Eye (tissue), 1 donor: ENCODE results near the gene PARD3.

ENCODE experiments used
- DNase-seq: peaks from one replicate; pipeline ENCODE4 v3.0.0-alpha.2; 2015

The PARD3 gene

GRCh38 chr10:34558093-34558583 lies 257.0 kb downstream of the PARD3 start:
- no peak for DNase-seq

- DNase-seq = no peak
Measured at GRCh38 chr10:34557173-34557572, 257.9 kb downstream of the PARD3 start.

- no peak for DNase-seq
Measured at GRCh38 chr10:34555653-34556052, 259.4 kb downstream of the PARD3 start.

GRCh38 chr10:34553747-34554146 lies 261.3 kb downstream of the PARD3 start:
- no peak for DNase-seq

GRCh38 chr10:34551295-34551694 lies 263.8 kb downstream of the PARD3 start:
- DNase-seq = no peak

- no peak for DNase-seq
Measured at GRCh38 chr10:34549953-34550352, 265.1 kb downstream of the PARD3 start.

- no peak for DNase-seq
Measured at GRCh38 chr10:34549001-34549400, 266.1 kb downstream of the PARD3 start.

- DNase-seq = no peak
Measured at GRCh38 chr10:34548466-34548865, 266.6 kb downstream of the PARD3 start.

GRCh38 chr10:34547695-34548094 lies 267.4 kb downstream of the PARD3 start:
- no peak for DNase-seq

- peak; percentile 30 for DNase-seq
Measured at GRCh38 chr10:34547291-34547690, 267.8 kb downstream of the PARD3 start.

- no peak for DNase-seq
Measured at GRCh38 chr10:34544400-34544799, 270.7 kb downstream of the PARD3 start.

- peak; percentile 32 for DNase-seq
Measured at GRCh38 chr10:34543716-34544115, 271.4 kb downstream of the PARD3 start.

GRCh38 chr10:34540492-34540891 lies 274.6 kb downstream of the PARD3 start:
- no peak for DNase-seq

GRCh38 chr10:34539533-34540315 lies 275.4 kb downstream of the PARD3 start:
- DNase-seq = no peak

GRCh38 chr10:34538281-34538829 lies 276.7 kb downstream of the PARD3 start:
- DNase-seq = no peak

- no peak for DNase-seq
Measured at GRCh38 chr10:34537629-34538231, 277.4 kb downstream of the PARD3 start.

- DNase-seq = no peak
Measured at GRCh38 chr10:34535872-34536271, 279.2 kb downstream of the PARD3 start.

GRCh38 chr10:34530778-34531177 lies 284.3 kb downstream of the PARD3 start:
- no peak for DNase-seq

GRCh38 chr10:34528320-34528719 lies 286.8 kb downstream of the PARD3 start:
- DNase-seq = peak; percentile 46

GRCh38 chr10:34526758-34527730 lies 288.1 kb downstream of the PARD3 start:
- peak; percentile 37 for DNase-seq

- no peak for DNase-seq
Measured at GRCh38 chr10:34526186-34526585, 288.9 kb downstream of the PARD3 start.

GRCh38 chr10:34524369-34525091 lies 290.6 kb downstream of the PARD3 start:
- no peak for DNase-seq
